ENCODE results near the gene SUSD3. TPM values are rescaled to one million over a fixed set of nuclear protein-coding genes. Genes with fewer than 3 reads are reported as not detected.

Gene SUSD3
- total and polyA plus RNA-seq, 2 donors (not counting 1 experiment from before 2014, with no cell fraction given) = 0.17 to 4.6 TPM

GRCh38 chr9:93065135-93065720, 6.7 kb downstream of the SUSD3 start:
- Histone ChIP-seq H3K27me3 (ENCODE audit: control insufficient read depth, insufficient read depth, low read length) (no peaks in the 10 kb centered on the region), H3K27ac (ENCODE audit: insufficient read depth, low read length) (no peak overlapping the region), H3K79me2 (ENCODE audit: control insufficient read depth, insufficient read depth, low read length) (no peaks in the 10 kb centered on the region), H3K9ac (ENCODE audit: insufficient read depth, low read length) (no peak overlapping the region), H3K4me2 (ENCODE audit: extremely low read depth, insufficient read depth, low read length) (no peak overlapping the region), H4K20me1 (ENCODE audit: control insufficient read depth, extremely low read depth, insufficient read depth, low read length) (no peaks in the 10 kb centered on the region), H3K36me3 (ENCODE audit: control insufficient read depth, insufficient read depth, low read length) (no peaks in the 10 kb centered on the region), H3K9me3 (ENCODE audit: control insufficient read depth, insufficient read depth, low read depth, low read length) (no peaks in the 10 kb centered on the region), H3K4me3 (replicated peaks in 1 of 4; ENCODE audit: control extremely low read depth in 1 of 4, insufficient read depth in 1 of 4, low read depth in 3 of 4, low read length in 4 of 4) (no peak overlapping the region), H3K4me1 (ENCODE audit: control insufficient read depth, extremely low read depth, insufficient read depth, low read length) (no peaks in the 10 kb centered on the region), H2AFZ (ENCODE audit: low read length) (no peak overlapping the region)
- no peak for DNase-seq (ENCODE audit: low read depth in 2 of 2)
- TF ChIP-seq EZH2 (IDR thresholded peaks at IDR 0.05; ENCODE audit: low read length, missing control alignments) (no peak), CTCF (conservative IDR thresholded peaks at IDR 0.05 in 1 of 2, IDR thresholded peaks at IDR 0.05 in 1 of 2; ENCODE audit: low read depth in 1 of 2, low read length in 2 of 2) (no peak)

- Histone ChIP-seq H3K9ac (ENCODE audit: insufficient read depth, low read length) (no peak overlapping the region), H4K20me1 (ENCODE audit: control insufficient read depth, extremely low read depth, insufficient read depth, low read length) (no peaks in the 10 kb centered on the region), H3K27me3 (ENCODE audit: control insufficient read depth, insufficient read depth, low read length) (no peaks in the 10 kb centered on the region), H2AFZ (ENCODE audit: low read length) (no peak overlapping the region), H3K36me3 (ENCODE audit: control insufficient read depth, insufficient read depth, low read length) (no peaks in the 10 kb centered on the region), H3K4me3 (replicated peaks in 1 of 4; ENCODE audit: control extremely low read depth in 1 of 4, insufficient read depth in 1 of 4, low read depth in 3 of 4, low read length in 4 of 4) (no peak overlapping the region), H3K9me3 (ENCODE audit: control insufficient read depth, insufficient read depth, low read depth, low read length) (no peaks in the 10 kb centered on the region), H3K27ac (ENCODE audit: insufficient read depth, low read length) (no peak overlapping the region), H3K4me1 (ENCODE audit: control insufficient read depth, extremely low read depth, insufficient read depth, low read length) (no peaks in the 10 kb centered on the region), H3K79me2 (ENCODE audit: control insufficient read depth, insufficient read depth, low read length) (no peaks in the 10 kb centered on the region), H3K4me2 (ENCODE audit: extremely low read depth, insufficient read depth, low read length) (no peak overlapping the region)
- peak in 1 of 2 donors; percentile 28 for DNase-seq (ENCODE audit: low read depth in 2 of 2)
- TF ChIP-seq EZH2 (IDR thresholded peaks at IDR 0.05; ENCODE audit: low read length, missing control alignments) (no peak), CTCF (conservative IDR thresholded peaks at IDR 0.05 in 1 of 2, IDR thresholded peaks at IDR 0.05 in 1 of 2; ENCODE audit: low read depth in 1 of 2, low read length in 2 of 2) (no peak)
Measured at GRCh38 chr9:93066978-93067603, 8.6 kb downstream of the SUSD3 start.

- Histone ChIP-seq H3K4me3 (replicated peaks in 1 of 4; ENCODE audit: control extremely low read depth in 1 of 4, insufficient read depth in 1 of 4, low read depth in 3 of 4, low read length in 4 of 4) (no peak overlapping the region), H3K4me1 (ENCODE audit: control insufficient read depth, extremely low read depth, insufficient read depth, low read length) (peaks cover 3% of the 10 kb centered on the region)
Measured at GRCh38 chr9:93068956-93069355, 10.5 kb downstream of the SUSD3 start.

More at GRCh38 chr9:93068956-93069355, 10.5 kb downstream of the SUSD3 start:
- Histone ChIP-seq H3K9me3 (ENCODE audit: control insufficient read depth, insufficient read depth, low read depth, low read length) (no peaks in the 10 kb centered on the region), H3K27me3 (ENCODE audit: control insufficient read depth, insufficient read depth, low read length) (no peaks in the 10 kb centered on the region), H3K36me3 (ENCODE audit: control insufficient read depth, insufficient read depth, low read length) (no peaks in the 10 kb centered on the region), H2AFZ (ENCODE audit: low read length) (no peak overlapping the region), H3K4me2 (ENCODE audit: extremely low read depth, insufficient read depth, low read length) (no peak overlapping the region), H3K79me2 (ENCODE audit: control insufficient read depth, insufficient read depth, low read length) (no peaks in the 10 kb centered on the region), H4K20me1 (ENCODE audit: control insufficient read depth, extremely low read depth, insufficient read depth, low read length) (no peaks in the 10 kb centered on the region), H3K27ac (ENCODE audit: insufficient read depth, low read length) (no peak overlapping the region), H3K9ac (ENCODE audit: insufficient read depth, low read length) (no peak overlapping the region)
- DNase-seq (ENCODE audit: low read depth in 2 of 2) = no peak
- TF ChIP-seq CTCF (conservative IDR thresholded peaks at IDR 0.05 in 1 of 2, IDR thresholded peaks at IDR 0.05 in 1 of 2; ENCODE audit: low read depth in 1 of 2, low read length in 2 of 2) (no peak), EZH2 (IDR thresholded peaks at IDR 0.05; ENCODE audit: low read length, missing control alignments) (no peak)
